PC-9 (cell line): ENCODE measurements around the gene ZBTB43.

Source experiments
- CTCF ChIP-seq: fragments of 200-600 bp; sonication (generic); conservative IDR thresholded peaks from 2 replicates; pipeline ENCODE4 v1.6.1; 2017; ENCODE audit warnings: mixed run types, antibody characterized with exemption, mild to moderate bottlenecking, moderate library complexity
- EZH2 ChIP-seq: fragments of 200-600 bp; sonication (generic); IDR thresholded peaks from 2 replicates; pipeline ENCODE4 v1.8.0; 2017; ENCODE audit warnings: antibody characterized with exemption, low read depth

- no peak for TF ChIP-seq CTCF
- no peak for TF ChIP-seq EZH2
Measured at GRCh38 chr9:126879288-126879687, 74.4 kb downstream of the ZBTB43 start.
